ENCODE measurements around the gene GRIN1. TPM values are rescaled to one million over a fixed set of nuclear protein-coding genes. Genes with fewer than 3 reads are reported as not detected.

The GRIN1 gene
- not detected for polyA plus RNA-seq

DNA sequence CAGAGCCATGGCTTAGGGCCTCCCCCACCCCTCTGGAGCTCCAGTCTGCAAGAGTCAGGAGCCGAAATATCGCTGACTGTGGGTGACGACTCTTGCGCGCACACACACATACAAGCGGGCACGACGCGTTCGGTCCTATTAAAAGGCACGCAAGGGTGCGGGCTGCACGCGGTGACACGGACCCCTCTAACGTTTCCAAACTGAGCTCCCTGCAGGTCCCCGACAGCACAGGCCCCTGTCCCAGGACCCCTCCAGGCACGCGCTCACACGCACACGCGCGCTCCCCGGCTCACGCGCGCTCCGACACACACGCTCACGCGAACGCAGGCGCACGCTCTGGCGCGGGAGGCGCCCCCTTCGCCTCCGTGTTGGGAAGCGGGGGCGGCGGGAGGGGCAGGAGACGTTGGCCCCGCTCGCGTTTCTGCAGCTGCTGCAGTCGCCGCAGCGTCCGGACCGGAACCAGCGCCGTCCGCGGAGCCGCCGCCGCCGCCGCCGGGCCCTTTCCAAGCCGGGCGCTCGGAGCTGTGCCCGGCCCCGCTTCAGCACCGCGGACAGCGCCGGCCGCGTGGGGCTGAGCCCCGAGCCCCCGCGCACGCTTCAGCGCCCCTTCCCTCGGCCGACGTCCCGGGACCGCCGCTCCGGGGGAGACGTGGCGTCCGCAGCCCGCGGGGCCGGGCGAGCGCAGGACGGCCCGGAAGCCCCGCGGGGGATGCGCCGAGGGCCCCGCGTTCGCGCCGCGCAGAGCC lies at the start of gene GRIN1:
Gene GRIN1, plus strand, starts transcription at position 433 of the 746 bp plus-strand sequence. CDS start 333 bp downstream, outside the sequence.
- H3K9me3 Mint-ChIP-seq, result no peaks in the 10 kb centered on the region
- H3K27ac Mint-ChIP-seq, result no peak within 1 kb of the TSS
- peak in 2 of 3 donors; percentile 37 to 48 for DNase-seq
- peaks cover 14 to 29% (median 20%) of the 10 kb centered on the region in 3 donors for H3K27me3 Mint-ChIP-seq (ENCODE audit: low read depth in 3 of 3)
- peaks cover 0 to 2% of the 10 kb centered on the region in 2 donors for H3K4me1 Mint-ChIP-seq
- peaks cover 0 to 4% (median 0%) of the 10 kb centered on the region in 3 donors for H3K36me3 Mint-ChIP-seq
- peak within 1 kb of the TSS in 1 of 5 donors; percentile 33 for H3K4me3 Mint-ChIP-seq

DNA sequence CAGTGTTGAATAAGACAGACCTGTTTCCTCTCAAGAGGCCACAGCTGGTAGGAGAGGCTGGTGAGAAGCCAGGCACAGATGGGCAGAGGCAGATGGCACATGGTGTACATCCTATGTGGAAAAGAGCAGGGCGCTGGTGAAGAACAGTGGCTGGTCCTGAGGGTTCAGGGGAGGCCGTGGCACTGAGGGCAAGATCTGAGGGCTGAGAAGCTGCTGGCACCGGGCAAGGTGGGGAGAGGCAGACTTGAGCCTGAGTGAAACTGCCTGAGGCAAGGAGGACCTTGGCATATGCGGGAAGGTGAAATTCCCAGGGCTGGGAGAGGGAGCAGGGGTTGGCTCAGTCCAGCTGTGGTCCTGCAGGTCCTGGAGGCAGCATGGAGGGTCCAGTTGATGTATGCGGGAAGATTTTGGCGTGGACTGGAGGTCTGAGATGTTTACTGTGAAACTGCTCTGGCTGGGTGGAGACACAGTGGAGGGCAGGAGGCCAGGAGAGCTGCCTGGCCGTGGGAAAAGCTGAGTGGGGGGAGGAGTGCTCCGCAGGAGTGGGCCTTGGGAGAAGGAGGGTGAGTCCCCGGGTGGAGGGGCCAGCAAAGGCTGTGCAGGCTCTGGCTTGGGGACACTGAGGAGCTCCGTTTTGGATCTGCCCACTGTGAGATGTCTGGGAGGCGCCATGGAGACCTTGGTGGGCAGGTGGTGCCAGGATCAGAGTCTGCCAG lies 49.6 kb upstream of the GRIN1 start:
- peaks cover 21 to 28% of the 10 kb centered on the region in 2 donors for H3K4me1 Mint-ChIP-seq
- H3K27ac Mint-ChIP-seq, result peak overlapping the region in 4 of 6 donors; percentile 53 to 90 (median 76)
- peaks cover 4 to 8% (median 5%) of the 10 kb centered on the region in 3 donors for H3K27me3 Mint-ChIP-seq (ENCODE audit: low read depth in 3 of 3)
- peaks cover 0 to 10% (median 10%) of the 10 kb centered on the region in 3 donors for H3K36me3 Mint-ChIP-seq
- no peak for DNase-seq
- H3K9me3 Mint-ChIP-seq, result no peaks in the 10 kb centered on the region
- H3K4me3 Mint-ChIP-seq, result peak overlapping the region in 2 of 5 donors; percentile 10 to 20

DNA sequence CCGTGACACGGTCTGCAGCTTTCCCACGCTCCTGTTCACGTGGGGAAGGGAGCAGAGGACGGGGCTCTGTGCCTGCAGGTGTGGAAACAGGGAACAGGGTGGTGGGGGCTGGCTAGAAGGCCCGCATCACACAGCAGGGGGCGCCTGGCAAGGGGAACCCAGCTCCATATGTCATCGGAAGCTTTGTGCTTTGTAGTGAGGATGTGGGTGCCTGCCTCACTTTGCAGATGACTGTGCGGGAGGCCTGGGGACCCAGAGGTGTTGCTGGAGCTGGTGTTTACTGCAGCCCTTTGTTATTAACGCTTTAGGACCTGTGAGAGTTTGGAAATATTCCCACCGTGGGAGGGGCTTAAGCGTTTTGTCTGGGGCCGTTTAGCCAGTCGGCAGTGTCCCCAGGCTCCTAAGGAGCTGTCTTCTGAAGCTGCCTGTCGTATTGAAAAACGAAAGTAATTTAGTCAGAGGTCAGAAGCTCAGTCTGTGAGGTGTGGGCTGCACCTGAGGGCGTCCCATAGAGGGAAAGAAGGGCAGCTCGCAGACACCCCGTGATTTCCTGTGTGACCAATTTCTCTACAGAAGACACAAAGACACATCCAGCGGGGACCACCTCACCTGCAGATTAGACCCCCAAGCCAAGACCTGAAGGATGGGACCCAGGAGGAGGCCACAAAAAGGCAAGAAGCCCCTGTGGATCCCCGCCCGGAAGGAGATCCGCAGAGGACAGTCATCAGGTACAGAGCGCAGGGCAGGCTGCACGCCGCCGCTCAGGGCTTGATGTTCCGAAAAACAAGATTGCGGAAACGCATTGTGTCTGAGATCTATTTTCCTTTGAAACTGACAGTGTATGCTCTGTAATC lies 43.1 kb upstream of the GRIN1 start:
- peak overlapping the region; percentile 77 to 87 (median 81) for H3K4me3 Mint-ChIP-seq
- DNase-seq, result peak; percentile 80 to 85 (median 83)

DNA sequence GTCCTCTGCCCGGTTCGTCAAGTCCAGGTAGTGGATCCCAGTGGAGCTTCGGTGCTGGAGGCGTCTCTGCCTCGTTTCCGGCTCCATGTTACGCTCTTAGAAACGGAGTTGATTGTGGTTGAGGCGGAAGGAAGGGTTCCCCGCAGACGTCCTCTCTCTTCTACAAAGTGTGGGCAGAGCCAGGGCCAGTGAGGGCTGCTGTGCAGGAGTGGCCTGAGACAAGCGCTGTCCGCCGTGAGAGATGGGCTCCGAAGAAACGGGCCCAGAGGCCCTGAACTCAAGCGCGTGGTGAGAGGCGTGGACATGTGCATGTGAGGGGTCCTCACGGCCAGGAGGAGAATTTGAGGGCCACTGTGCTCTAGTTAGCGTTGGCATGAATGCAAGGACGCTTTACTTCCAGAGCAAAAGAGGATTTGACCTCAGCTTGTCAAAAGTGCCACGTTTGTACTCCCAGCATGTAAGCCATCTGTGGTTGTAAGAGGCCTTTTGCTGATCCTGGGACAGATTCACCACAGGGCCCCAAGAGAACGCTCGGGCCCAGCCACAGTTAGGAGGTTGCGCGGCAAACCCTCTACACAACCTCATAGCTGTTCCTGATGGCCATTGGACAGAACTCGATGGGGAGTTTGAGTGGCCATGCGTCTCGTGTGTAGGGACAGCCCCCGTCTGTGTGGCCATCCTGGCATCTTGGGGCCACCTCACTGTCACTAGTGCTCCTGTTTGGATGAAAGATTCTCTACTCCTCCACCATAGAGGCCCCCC lies 42.0 kb upstream of the GRIN1 start:
- DNase-seq, result no peak
- H3K4me3 Mint-ChIP-seq, result peak overlapping the region in 1 of 5 donors; percentile 81
- H3K27ac Mint-ChIP-seq, result peak overlapping the region; percentile 90 to 98 (median 98)
- H3K27me3 Mint-ChIP-seq (ENCODE audit: low read depth in 3 of 3), result no peaks in the 10 kb centered on the region
- H3K4me1 Mint-ChIP-seq, result peaks cover 18% of the 10 kb centered on the region in 2 donors
- H3K36me3 Mint-ChIP-seq, result peaks cover 6 to 18% (median 8%) of the 10 kb centered on the region in 3 donors
- H3K9me3 Mint-ChIP-seq, result no peaks in the 10 kb centered on the region

More for the DNA sequence above, 43.1 kb upstream of the GRIN1 start:
- Mint-ChIP-seq H3K27me3 (ENCODE audit: low read depth in 3 of 3) (no peaks in the 10 kb centered on the region), H3K36me3 (peaks cover 6 to 18% (median 11%) of the 10 kb centered on the region in 3 donors), H3K27ac (peak overlapping the region; percentile 90 to 98 (median 98)), H3K9me3 (no peaks in the 10 kb centered on the region), H3K4me1 (peaks cover 18% of the 10 kb centered on the region in 2 donors)

DNA sequence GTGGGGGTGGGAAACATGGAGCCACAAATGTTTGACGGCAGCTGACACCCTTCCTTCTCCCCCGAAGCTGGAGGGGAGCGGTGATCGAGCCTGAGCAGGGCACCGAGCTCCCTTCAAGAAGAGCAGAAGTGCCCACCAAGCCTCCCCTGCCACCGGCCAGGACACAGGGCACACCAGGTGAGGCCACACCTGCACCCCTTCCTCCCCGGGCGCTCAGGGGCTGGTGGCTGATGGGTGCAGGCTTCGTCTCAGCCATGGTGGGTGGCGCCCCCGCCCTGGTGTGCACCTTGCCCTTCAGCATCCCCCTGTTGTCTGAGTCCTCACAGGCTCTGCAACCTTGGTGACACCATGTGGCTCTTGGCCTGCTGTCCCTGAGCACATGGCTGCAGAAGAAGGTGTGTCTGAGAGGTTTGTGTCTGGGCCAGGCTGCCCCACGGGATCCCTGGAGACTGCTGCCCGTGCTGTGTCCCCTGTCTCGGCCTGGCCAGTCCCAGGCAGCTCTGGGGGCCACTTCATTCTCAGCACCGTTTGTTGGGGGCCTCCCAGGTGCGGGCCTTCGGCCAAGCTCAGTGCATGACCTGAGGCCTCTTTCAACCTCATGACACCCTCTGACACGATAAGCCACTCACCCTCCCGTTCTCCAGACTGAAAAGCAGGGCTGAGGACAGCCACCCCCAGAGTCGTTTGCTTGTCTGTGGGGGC lies 41.0 kb upstream of the GRIN1 start:
- H3K36me3 Mint-ChIP-seq, result peaks cover 6 to 15% (median 6%) of the 10 kb centered on the region in 3 donors
- peak overlapping the region in 1 of 5 donors; percentile 27 for H3K4me3 Mint-ChIP-seq
- peak overlapping the region in 4 of 6 donors; percentile 35 to 97 (median 58) for H3K27ac Mint-ChIP-seq
- no peaks in the 10 kb centered on the region for H3K9me3 Mint-ChIP-seq
- H3K4me1 Mint-ChIP-seq, result peaks cover 18% of the 10 kb centered on the region in 2 donors
- DNase-seq, result no peak
- no peaks in the 10 kb centered on the region for H3K27me3 Mint-ChIP-seq (ENCODE audit: low read depth in 3 of 3)

DNA sequence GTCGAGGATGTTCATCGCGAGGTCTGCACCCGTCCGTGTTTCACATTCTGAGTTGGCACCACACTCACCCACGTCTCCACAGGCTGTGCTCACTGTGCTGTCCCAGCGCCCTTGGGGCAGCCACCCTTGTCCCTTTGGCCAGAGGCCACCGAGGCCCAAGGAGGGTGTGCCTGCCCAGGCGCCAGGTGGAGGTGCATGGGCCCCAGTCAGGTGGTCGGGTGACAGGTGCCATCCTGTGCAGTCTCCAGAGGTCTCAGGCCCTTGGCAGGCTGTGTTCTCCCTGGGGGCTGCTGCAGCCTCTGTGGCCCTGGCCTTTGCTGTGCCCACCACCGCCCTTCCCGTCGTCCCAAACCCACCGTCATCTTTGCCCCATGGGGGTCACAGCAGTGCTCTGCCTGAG lies 39.7 kb upstream of the GRIN1 start:
- H3K36me3 Mint-ChIP-seq, result peaks cover 6 to 12% (median 6%) of the 10 kb centered on the region in 3 donors
- H3K4me1 Mint-ChIP-seq, result peaks cover 16 to 18% of the 10 kb centered on the region in 2 donors
- DNase-seq, result no peak
- no peak overlapping the region for H3K4me3 Mint-ChIP-seq
- no peak overlapping the region for H3K27ac Mint-ChIP-seq
- no peaks in the 10 kb centered on the region for H3K27me3 Mint-ChIP-seq (ENCODE audit: low read depth in 3 of 3)
- peaks cover 0 to 2% (median 0%) of the 10 kb centered on the region in 6 donors for H3K9me3 Mint-ChIP-seq

DNA sequence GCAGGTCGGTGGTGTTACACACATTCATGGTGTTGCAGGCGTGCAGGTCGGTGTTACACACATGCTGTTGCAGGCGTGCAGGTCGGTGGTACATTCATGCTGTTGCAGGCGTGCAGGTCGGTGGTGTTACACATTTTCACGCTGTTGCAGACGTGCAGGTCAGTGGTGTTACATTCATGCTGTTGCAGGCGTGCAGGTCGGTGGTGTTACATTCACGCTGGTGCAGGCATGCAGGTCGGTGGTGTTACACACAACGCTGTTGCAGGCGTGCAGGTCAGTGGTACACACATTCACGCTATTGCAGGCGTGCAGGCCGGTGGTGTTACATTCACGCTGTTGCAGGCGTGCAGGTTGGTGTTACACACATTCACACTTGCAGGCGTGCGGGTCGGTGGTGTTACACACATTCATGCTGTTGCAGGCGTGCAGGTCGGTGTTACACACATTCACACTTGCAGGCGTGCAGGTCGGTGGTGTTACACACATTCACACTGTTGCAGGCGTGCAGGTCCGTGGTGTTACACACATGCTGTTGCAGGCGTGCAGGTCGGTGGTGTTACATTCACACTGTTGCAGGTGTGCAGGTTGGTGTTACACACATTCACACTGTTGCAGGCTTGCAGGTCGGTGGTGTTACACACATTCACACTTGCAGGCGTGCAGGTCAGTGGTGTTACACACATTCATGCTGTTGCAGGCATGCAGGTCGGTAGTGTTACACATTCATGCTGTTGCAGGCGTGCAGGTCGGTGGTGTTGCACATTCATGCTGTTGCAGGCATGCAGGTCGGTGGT lies 35.6 kb upstream of the GRIN1 start:
- Mint-ChIP-seq H3K4me1 (peaks cover 0 to 2% of the 10 kb centered on the region in 2 donors), H3K4me3 (no peak overlapping the region), H3K27me3 (ENCODE audit: low read depth in 3 of 3) (peaks cover 0 to 2% (median 0%) of the 10 kb centered on the region in 3 donors), H3K36me3 (peaks cover 0 to 15% (median 5%) of the 10 kb centered on the region in 3 donors), H3K9me3 (peaks cover 0 to 2% (median 0%) of the 10 kb centered on the region in 6 donors), H3K27ac (no peak overlapping the region)
- DNase-seq, result no peak

DNA sequence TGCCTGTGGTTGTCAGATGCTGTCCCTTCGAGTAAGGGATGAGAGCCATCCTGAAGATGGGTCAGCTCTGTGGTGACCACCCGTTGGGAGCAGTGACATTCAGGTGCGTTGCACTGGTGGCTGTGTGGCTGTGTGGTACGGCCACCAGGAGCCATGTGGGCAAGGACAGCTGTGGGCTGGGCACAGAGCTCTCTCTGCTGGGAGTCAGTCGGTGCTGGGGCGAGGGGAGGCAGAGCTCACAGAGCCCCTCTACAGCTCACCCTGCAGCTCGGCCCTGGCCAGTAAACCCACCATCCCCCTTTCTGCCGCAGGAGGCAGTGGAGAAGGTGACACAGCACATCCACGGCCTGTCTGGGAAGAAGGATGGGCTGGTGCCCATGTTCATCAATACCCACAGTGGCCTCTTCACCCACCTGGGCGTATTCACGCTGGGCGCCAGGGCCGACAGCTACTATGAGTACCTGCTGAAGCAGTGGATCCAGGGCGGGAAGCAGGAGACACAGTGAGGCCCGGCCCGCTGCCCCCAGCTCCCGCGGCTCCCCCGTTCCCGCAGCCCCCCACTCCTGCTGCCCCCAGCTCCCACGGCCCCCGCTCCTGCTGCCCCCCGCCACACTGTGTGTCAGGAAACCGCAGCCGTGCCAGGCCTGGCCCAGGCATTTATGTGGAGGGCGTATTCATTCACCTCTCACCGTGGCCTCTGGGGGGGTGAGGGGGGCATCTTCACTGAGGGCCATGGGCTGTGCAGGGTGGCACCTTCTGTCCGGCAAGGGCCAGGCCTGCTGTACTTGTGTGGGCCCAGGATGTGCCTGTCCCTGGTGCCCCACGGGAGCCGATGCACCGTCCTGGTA lies 32.9 kb upstream of the GRIN1 start:
- Mint-ChIP-seq H3K27me3 (ENCODE audit: low read depth in 3 of 3) (peaks cover 0 to 2% (median 0%) of the 10 kb centered on the region in 3 donors), H3K4me1 (peaks cover 0 to 1% of the 10 kb centered on the region in 2 donors), H3K4me3 (no peak overlapping the region), H3K27ac (no peak overlapping the region), H3K36me3 (peaks cover 0 to 9% (median 0%) of the 10 kb centered on the region in 3 donors), H3K9me3 (peaks cover 0 to 2% (median 0%) of the 10 kb centered on the region in 6 donors)
- DNase-seq, result no peak

DNA sequence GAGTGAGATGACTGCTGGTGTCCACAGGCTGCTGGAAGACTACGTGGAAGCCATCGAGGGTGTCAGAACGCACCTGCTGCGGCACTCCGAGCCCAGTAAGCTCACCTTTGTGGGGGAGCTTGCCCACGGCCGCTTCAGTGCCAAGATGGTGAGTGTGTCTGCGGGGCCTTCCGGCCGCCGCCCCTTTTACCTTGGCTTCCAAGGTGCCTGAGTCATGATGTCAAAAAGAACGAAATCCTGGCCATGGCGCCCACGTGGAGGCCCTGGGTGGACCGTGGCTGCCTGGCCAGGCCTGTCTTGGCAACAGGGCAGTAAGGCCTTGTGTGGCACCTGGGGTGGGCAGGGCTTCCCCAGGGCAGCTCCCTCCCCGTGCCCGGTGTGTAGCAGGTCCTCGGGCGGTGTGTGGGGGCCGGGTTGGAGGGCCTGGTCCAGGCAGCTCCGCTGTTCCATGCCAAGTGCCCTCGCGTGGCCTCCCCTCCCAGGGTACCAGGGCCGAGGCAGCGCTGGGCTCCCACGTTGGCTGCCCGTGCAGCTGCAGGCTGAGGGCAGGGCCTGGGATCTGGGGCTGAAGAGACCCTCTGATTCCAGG lies 32.2 kb upstream of the GRIN1 start:
- H3K9me3 Mint-ChIP-seq, result peaks cover 0 to 2% (median 0%) of the 10 kb centered on the region in 6 donors
- H3K4me1 Mint-ChIP-seq, result peaks cover 0 to 1% of the 10 kb centered on the region in 2 donors
- H3K27ac Mint-ChIP-seq, result no peak overlapping the region
- H3K4me3 Mint-ChIP-seq, result no peak overlapping the region
- H3K36me3 Mint-ChIP-seq, result peaks cover 0 to 9% (median 0%) of the 10 kb centered on the region in 3 donors
- no peak for DNase-seq
- peaks cover 0 to 2% (median 0%) of the 10 kb centered on the region in 3 donors for H3K27me3 Mint-ChIP-seq (ENCODE audit: low read depth in 3 of 3)

DNA sequence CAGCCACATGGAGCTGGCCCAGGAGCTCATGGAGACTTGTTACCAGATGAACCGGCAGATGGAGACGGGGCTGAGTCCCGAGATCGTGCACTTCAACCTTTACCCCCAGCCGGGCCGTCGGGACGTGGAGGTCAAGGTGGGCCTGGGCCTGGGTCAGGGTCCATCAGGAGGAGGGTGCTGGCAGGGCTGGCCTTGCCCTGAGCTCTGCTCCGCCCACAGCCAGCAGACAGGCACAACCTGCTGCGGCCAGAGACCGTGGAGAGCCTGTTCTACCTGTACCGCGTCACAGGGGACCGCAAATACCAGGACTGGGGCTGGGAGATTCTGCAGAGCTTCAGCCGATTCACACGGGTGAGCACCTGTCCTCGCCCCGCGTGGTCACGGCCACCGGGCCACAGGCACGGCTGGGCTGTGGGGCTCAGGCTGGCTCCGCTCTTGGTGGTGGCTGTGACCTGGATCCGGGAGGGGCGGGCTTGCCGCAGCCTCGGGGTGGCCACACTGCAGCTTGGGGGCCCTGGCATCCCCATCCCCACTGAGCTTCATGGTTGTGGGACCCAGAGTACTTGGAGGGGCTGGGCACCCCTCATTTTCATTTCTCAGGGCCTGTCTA lies 31.5 kb upstream of the GRIN1 start:
- no peak for DNase-seq
- Mint-ChIP-seq H3K27me3 (ENCODE audit: low read depth in 3 of 3) (peaks cover 0 to 2% (median 0%) of the 10 kb centered on the region in 3 donors), H3K36me3 (peaks cover 0 to 9% (median 0%) of the 10 kb centered on the region in 3 donors), H3K27ac (no peak overlapping the region), H3K4me3 (no peak overlapping the region), H3K4me1 (peaks cover 0 to 1% of the 10 kb centered on the region in 2 donors), H3K9me3 (peaks cover 0 to 2% (median 0%) of the 10 kb centered on the region in 6 donors)

Measured in immature natural killer cell (primary cell).